HepG2 (cell line): ENCODE data around the gene GNG12. TPM values are rescaled to one million over a fixed set of nuclear protein-coding genes. Genes with fewer than 3 reads are reported as not detected.

Source experiments
- ATAC-seq: fragments of 200-7000 bp; cut with Tn5 transposase; 3 replicates; pipeline ENCODE4 v1.9.1; 2020; ENCODE audit warnings: mild to moderate bottlenecking, moderate library complexity
- BruUV-seq: library from RNA; stranded (reverse); fragments of 400-500 nt; replicated peaks from 2 replicates; lab custom pipeline; 2021; lab: Mats Ljungman, UMichigan
- CTCF ChIA-PET: fragments of 300-600 bp; formaldehyde crosslinking; extraction: SDS; loops from one replicate; lab custom pipeline; 2021; ENCODE audit warnings: low total read pairs, inconsistent platforms, low intra/inter-chr PET ratio; lab: Yijun Ruan, JAX
- POLR2A ChIA-PET: fragments of 350-600 bp; sonication (Branson Sonifier 250); formaldehyde crosslinking; loops from one replicate; lab custom pipeline; 2020; ENCODE audit warnings: antibody characterized with exemption, inconsistent platforms; lab: Yijun Ruan, JAX
- DNase-seq: peaks from one replicate; pipeline ENCODE4 v3.0.0-alpha.2; 2015; ENCODE audit warnings: low spot score
- FAIRE-seq: peaks from 3 replicates; lab custom pipeline; 2011; peaks lifted over from hg19 to GRCh38; lab: Jason Lieb, UNC
- H2AFZ ChIP-seq: one replicate; pipeline ENCODE4 v1.6.1; 2011; ENCODE audit warnings: low read length, inconsistent platforms
- H3K27ac ChIP-seq: fragments of 300-600 bp; 3 replicates; pipeline ENCODE4 v1.8.0; 2011; ENCODE audit warnings: mixed run types, mild to moderate bottlenecking, mixed read lengths, low read length, inconsistent platforms; ENCODE audit not compliant: insufficient read depth; ENCODE audit errors: extremely low read length
- H3K27me3 ChIP-seq, 2 experiments: fragments of 200-600 bp in 1 of 2; 2 replicates in 1 of 2; 3 replicates in 1 of 2; pipeline versions ENCODE4 v1.6.0 to v1.8.0; 2011; ENCODE audit warnings: low read length in 2 of 2, mild to moderate bottlenecking in 2 of 2, moderate library complexity in 2 of 2, inconsistent platforms in 1 of 2; ENCODE audit not compliant: insufficient read depth in 2 of 2, control insufficient read depth in 1 of 2
- H3K36me3 ChIP-seq, 2 experiments: fragments of 200-600 bp in 1 of 2; replicated peaks in 1 of 2; 2 replicates in 1 of 2; 3 replicates in 1 of 2; pipeline versions ENCODE4 v1.5.1 to v1.8.0; 2011; ENCODE audit warnings: low read length in 2 of 2, inconsistent platforms in 1 of 2; ENCODE audit not compliant: insufficient read depth in 2 of 2, control insufficient read depth in 1 of 2
- H3K4me1 ChIP-seq: 2 replicates; pipeline ENCODE4 v1.5.1; 2012; ENCODE audit warnings: low read length, inconsistent platforms; ENCODE audit not compliant: insufficient read depth
- H3K4me2 ChIP-seq: 2 replicates; pipeline ENCODE4 v1.6.0; 2011; ENCODE audit warnings: low read depth, low read length, inconsistent platforms
- H3K4me3 ChIP-seq, 3 experiments: fragments of 200-600 bp in 1 of 3; sonication (generic), shearing (Covaris generic) in 1 of 3; replicated peaks in 1 of 3; 2 replicates each; pipeline ENCODE4 v1.5.1; 2011 to 2016; ENCODE audit warnings: low read length in 3 of 3, inconsistent platforms in 2 of 3, low read depth in 2 of 3, mild to moderate bottlenecking in 2 of 3, control low read depth in 1 of 3, mixed read lengths in 1 of 3; ENCODE audit not compliant: insufficient read depth in 1 of 3
- H3K79me2 ChIP-seq: one replicate; pipeline ENCODE4 v1.6.1; 2011; ENCODE audit warnings: low read length, inconsistent platforms; ENCODE audit not compliant: insufficient read depth
- H3K9ac ChIP-seq: 2 replicates; pipeline ENCODE4 v1.6.0; 2011; ENCODE audit warnings: mild to moderate bottlenecking, low read depth, low read length, inconsistent platforms; ENCODE audit not compliant: insufficient read depth
- H3K9me3 ChIP-seq: 2 replicates; pipeline ENCODE4 v1.5.1; 2012; ENCODE audit warnings: mild to moderate bottlenecking, low read length
- H4K20me1 ChIP-seq: 2 replicates; pipeline ENCODE4 v1.6.0; 2011; ENCODE audit warnings: inconsistent platforms, mild to moderate bottlenecking, low read length, moderate library complexity; ENCODE audit not compliant: insufficient read depth
- LCORL ChIP-seq, 2 experiments: fragments of 450-650 bp in 1 of 2; sonication (generic) in 1 of 2; formaldehyde crosslinking in 1 of 2; IDR thresholded peaks; 2 replicates each; pipeline versions ENCODE4 v1.5.0 to v1.6.1; 2017 to 2020; ENCODE audit warnings: antibody characterized with exemption in 1 of 2, missing genetic modification reagents in 1 of 2
- RFX1 ChIP-seq: fragments of 450-650 bp; IDR thresholded peaks from 2 replicates; pipeline ENCODE4 v1.6.1; 2017
- RFXAP ChIP-seq: sonication (generic); formaldehyde crosslinking; IDR thresholded peaks from 2 replicates; pipeline ENCODE4 v1.4.0; 2020; ENCODE audit warnings: missing genetic modification reagents, borderline replicate concordance
- SOX5 ChIP-seq: IDR thresholded peaks from 2 replicates; pipeline ENCODE4 v1.6.1; 2016; ENCODE audit warnings: borderline replicate concordance
- SRSF9 ChIP-seq: fragments of 200-400 bp; formaldehyde crosslinking; IDR thresholded peaks from 2 replicates; pipeline ENCODE4 v1.6.1; 2018; ENCODE audit warnings: borderline replicate concordance, mild to moderate bottlenecking, low read depth, low read length; ENCODE audit not compliant: insufficient read depth, poor library complexity, severe bottlenecking
- TP53 ChIP-seq: sonication (generic); formaldehyde crosslinking; conservative IDR thresholded peaks from 2 replicates; pipeline ENCODE4 v1.4.0; 2020; ENCODE audit warnings: missing genetic modification reagents
- ZBTB34 ChIP-seq: sonication (generic); formaldehyde crosslinking; IDR thresholded peaks from 2 replicates; pipeline ENCODE4 v1.8.0; 2022; ENCODE audit warnings: mild to moderate bottlenecking, missing genetic modification reagents
- ZFY ChIP-seq: sonication (generic); formaldehyde crosslinking; IDR thresholded peaks from 2 replicates; pipeline ENCODE4 v1.4.0; 2020; ENCODE audit warnings: missing genetic modification reagents
- ZKSCAN5 ChIP-seq: sonication (generic); formaldehyde crosslinking; IDR thresholded peaks from 2 replicates; pipeline ENCODE4 v1.5.1; 2020; ENCODE audit warnings: mild to moderate bottlenecking, missing genetic modification reagents
- ZNF296 ChIP-seq: sonication (generic); formaldehyde crosslinking; conservative IDR thresholded peaks from 2 replicates; pipeline ENCODE4 v1.5.0; 2020; ENCODE audit warnings: mild to moderate bottlenecking, missing genetic modification reagents
- ZNF382 ChIP-seq: sonication (generic); formaldehyde crosslinking; IDR thresholded peaks from 2 replicates; pipeline ENCODE4 v1.5.0; 2020; ENCODE audit warnings: missing genetic modification reagents, mild to moderate bottlenecking, borderline replicate concordance
- ZNF615 ChIP-seq: sonication (generic); formaldehyde crosslinking; IDR thresholded peaks from 2 replicates; pipeline ENCODE4 v1.5.0; 2020; ENCODE audit warnings: mild to moderate bottlenecking, missing genetic modification reagents, borderline replicate concordance
- ZNF644 ChIP-seq: IDR thresholded peaks from 2 replicates; pipeline ENCODE4 v1.6.1; 2016; ENCODE audit warnings: low read depth
- WGBS: methylation state at CpG from one replicate; pipeline ENCODE4 v1.1.6; 2017; ENCODE audit warnings: low lambda C conversion rate; 5-methylcytosine and 5-hydroxymethylcytosine counted together
- in situ Hi-C: cut with HindIII; loops from 2 replicates; pipeline ENCODE4 v1.10.0; 2017; ENCODE audit warnings: low pct_unique_long_range_greater_than_20kb; ENCODE audit not compliant: extremely low pct_ligation_motif_present
- intact Hi-C: fragments of 100-400 bp; cut with micrococcal nuclease; formaldehyde crosslinking; loops from one replicate; pipeline ENCODE4 v1.10.0; 2022; ENCODE audit not compliant: unreplicated experiment
- polyA plus RNA-seq, 8 experiments: library from polyadenylated mRNA; depleted of rRNA in 3 of 8; stranded (reverse) in 7 of 8; unstranded in 1 of 8; fragments of >200 nt; fragmentation: Illumina TruSeq in 4 of 8; extraction: Trizol in 4 of 8; gene quantifications; 2 replicates each; pipeline versions ENCODE4 v1.2.1 to v1.2.3, GENCODE V29; 2011 to 2016; ENCODE audit warnings: low read depth in 4 of 8, missing spikeins in 1 of 8, mixed read lengths in 1 of 8; ENCODE audit not compliant: insufficient read depth in 1 of 8
- total RNA-seq, 5 experiments: library from RNA; depleted of rRNA; stranded (reverse); fragments of >200 nt; fragmentation: Illumina TruSeq; extraction: Trizol; gene quantifications; 2 replicates each; pipeline ENCODE4 v1.2.3, GENCODE V29; 2016; ENCODE audit warnings: low read depth in 1 of 5

The GNG12 gene
- total and polyA plus RNA-seq, 2 of the 13 experiments (the other 11 are each of a cell fraction or from before 2014, with no cell fraction given): 0.11 TPM

- Histone ChIP-seq H3K4me3 (no peak overlapping the region), H3K4me1 (no peaks in the 10 kb centered on the region), H3K27me3 (peaks cover 0 to 5% of the 10 kb centered on the region in 2 experiments; a peak in 1 of 5 replicates)
- ATAC-seq: no peak
- no TSS peak for BruUV-seq
- no peak for DNase-seq
- no peak for TF ChIP-seq ZFY (CRISPR knock-in tag)
- TF ChIP-seq LCORL (IDR thresholded peaks at IDR 0.05): no peak
- TF ChIP-seq LCORL (CRISPR knock-in tag; IDR thresholded peaks at IDR 0.05): no peak
- TF ChIP-seq ZNF382 (CRISPR knock-in tag): no peak
- TF ChIP-seq ZNF296 (CRISPR knock-in tag): no peak
- no peak for TF ChIP-seq RFX1
- TF ChIP-seq ZKSCAN5 (CRISPR knock-in tag): no peak
- TF ChIP-seq, all 625 proteins: peak for 0
- Histone ChIP-seq H2AFZ (no peak overlapping the region), H3K79me2 (no peaks in the 10 kb centered on the region), H4K20me1 (no peaks in the 10 kb centered on the region), H3K36me3 (no peaks in the 10 kb centered on the region), H3K4me2 (no peak overlapping the region), H3K9me3 (no peaks in the 10 kb centered on the region), H3K9ac (no peak overlapping the region), H3K27ac (no peak overlapping the region)
- ChIA-PET POLR2A (no interaction called here), CTCF (no interaction called here)
- intact Hi-C loops (no loop called here), in situ Hi-C loops (no loop called here)
- 6% methylated on average over 3 of the region's 3 CpGs for WGBS
- no peak for FAIRE-seq
Measured at GRCh38 chr1:67802565-67802964, 30.7 kb downstream of the GNG12 start.

GRCh38 chr1:67801903-67802302, 31.4 kb downstream of the GNG12 start:
- POLR2A ChIA-PET: no interaction called here
- BruUV-seq: no TSS peak
- no peaks in the 10 kb centered on the region for H4K20me1 ChIP-seq
- intact Hi-C loops: no loop called here
- FAIRE-seq (no peak), DNase-seq (no peak), ATAC-seq (no peak)
- in situ Hi-C loops: no loop called here
- no peak overlapping the region for H3K4me3 ChIP-seq
- TF ChIP-seq ZNF644 (CRISPR knock-in tag): no peak
- TF ChIP-seq SOX5 (CRISPR knock-in tag): no peak
- no peak for TF ChIP-seq TP53
- no peak for TF ChIP-seq ZNF615 (CRISPR knock-in tag)
- TF ChIP-seq RFXAP: no peak
- TF ChIP-seq SRSF9: no peak
- no peak for TF ChIP-seq ZBTB34 (CRISPR knock-in tag)
- H3K4me1 ChIP-seq: no peaks in the 10 kb centered on the region
- H3K27me3 ChIP-seq: peaks cover 0 to 7% of the 10 kb centered on the region in 2 experiments; a peak in 1 of 5 replicates
- CTCF ChIA-PET: no interaction called here
- no peaks in the 10 kb centered on the region for H3K9me3 ChIP-seq
- no peaks in the 10 kb centered on the region for H3K79me2 ChIP-seq
- H3K27ac ChIP-seq: no peak overlapping the region
- H3K4me2 ChIP-seq: no peak overlapping the region
- no peak overlapping the region for H2AFZ ChIP-seq
- no peaks in the 10 kb centered on the region for H3K36me3 ChIP-seq
- H3K9ac ChIP-seq: no peak overlapping the region
